ENCODE results near the gene FOLR1. TPM values are rescaled to one million over a fixed set of nuclear protein-coding genes. Genes with fewer than 3 reads are reported as not detected.
"Not testable (repeated sequence)": the region's sequence is repeated elsewhere in the genome, so short reads cannot be mapped to it uniquely, and the experiment has no call there.

FOLR1 gene
- polyA plus RNA-seq, 1 donor, result 19.0 TPM

DNA sequence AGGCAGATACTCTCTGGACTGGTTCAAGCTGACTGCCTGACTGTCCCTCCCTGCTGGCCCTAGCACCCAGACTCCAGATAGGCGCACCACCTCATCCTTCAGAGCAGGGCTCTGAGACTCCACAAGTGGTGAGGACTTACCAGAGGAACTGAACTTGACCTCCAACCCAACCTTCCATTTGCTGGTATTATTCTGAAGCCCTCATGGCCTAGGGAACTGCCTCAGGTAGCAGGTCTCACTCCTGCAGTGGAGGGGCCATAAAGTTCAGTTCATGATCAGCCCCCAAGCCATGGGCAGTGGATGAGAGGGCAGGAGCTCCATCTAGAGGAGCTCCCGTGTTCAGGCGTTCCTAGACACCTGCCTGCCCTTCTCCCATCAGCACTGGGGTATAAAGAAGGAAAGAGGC is 10.4 kb upstream of the FOLR1 start:
- DNase-seq, result not testable (repeated sequence)

DNA sequence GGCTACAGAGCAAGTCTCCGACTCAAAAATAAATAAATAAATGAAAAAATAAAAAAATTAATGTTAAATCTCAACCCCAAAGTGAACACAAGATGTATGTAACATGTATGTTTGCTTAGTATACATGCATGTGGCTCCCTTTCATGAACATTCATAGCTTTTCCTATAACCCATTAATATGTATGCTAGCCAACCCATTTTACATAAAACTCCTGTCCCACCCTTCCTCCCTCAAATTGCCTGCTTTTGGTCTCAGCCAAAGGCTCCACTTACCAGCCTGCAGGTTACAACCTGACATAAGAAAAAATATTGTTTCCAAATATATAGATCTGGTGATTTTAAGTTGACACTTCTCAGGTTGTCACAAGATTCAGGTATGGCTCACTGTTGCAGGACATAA is 3.7 kb upstream of the FOLR1 start:
- no peak for DNase-seq

DNA sequence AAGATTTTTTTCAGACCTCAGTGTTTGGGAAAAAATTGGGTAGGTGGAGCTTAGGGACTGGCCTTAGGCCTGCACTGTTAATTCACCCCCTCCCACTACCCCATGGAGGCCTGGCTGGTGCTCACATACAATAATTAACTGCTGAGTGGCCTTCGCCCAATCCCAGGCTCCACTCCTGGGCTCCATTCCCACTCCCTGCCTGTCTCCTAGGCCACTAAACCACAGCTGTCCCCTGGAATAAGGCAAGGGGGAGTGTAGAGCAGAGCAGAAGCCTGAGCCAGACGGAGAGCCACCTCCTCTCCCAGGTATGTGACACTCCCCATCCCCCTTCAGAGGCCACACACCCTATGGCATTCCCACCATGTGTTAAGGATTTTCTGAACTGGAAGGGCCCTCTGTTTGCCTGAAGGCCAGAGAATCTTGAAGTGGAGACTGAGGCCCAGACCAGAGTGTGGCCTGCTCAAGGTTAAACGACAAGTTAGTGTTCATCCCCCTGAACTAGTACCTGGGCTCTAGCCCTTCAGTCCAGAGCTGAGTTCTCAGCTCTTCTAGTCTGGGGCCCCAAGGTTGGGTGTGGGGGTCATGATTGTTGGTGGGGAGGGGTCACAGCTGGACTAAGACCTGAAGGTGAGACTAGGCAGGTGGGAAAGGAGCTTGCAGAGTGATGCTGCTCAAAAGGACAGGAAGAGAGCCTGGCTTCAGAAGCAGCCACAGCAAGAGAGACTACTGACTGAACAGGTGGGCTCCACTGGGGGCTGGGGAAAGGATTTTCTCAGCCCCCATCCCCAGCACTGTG is 2.3 kb upstream of the FOLR1 start:
- no peak for DNase-seq

DNA sequence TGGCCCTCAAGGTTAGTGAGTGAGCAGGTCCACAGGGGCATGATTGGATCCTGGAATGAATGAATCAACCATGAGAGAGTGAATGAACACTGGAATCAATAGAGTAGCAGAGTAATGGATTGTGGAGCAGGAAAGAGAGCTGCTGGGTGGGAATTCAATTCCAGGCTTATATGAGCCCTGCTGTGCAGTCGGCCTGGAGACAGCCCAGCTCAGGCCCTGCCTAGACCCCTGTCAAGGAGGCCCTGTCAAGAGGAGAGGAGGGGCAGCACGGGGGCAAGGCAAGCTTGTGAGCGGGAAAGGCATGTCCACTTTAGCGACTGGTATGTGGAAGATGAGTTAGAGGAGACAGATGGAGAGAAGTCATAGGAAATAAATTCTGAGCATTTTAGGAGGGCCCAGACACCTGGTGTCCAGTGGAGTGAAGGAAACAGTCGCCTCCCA is 1.3 kb upstream of the FOLR1 start:
- DNase-seq, result no peak

DNA sequence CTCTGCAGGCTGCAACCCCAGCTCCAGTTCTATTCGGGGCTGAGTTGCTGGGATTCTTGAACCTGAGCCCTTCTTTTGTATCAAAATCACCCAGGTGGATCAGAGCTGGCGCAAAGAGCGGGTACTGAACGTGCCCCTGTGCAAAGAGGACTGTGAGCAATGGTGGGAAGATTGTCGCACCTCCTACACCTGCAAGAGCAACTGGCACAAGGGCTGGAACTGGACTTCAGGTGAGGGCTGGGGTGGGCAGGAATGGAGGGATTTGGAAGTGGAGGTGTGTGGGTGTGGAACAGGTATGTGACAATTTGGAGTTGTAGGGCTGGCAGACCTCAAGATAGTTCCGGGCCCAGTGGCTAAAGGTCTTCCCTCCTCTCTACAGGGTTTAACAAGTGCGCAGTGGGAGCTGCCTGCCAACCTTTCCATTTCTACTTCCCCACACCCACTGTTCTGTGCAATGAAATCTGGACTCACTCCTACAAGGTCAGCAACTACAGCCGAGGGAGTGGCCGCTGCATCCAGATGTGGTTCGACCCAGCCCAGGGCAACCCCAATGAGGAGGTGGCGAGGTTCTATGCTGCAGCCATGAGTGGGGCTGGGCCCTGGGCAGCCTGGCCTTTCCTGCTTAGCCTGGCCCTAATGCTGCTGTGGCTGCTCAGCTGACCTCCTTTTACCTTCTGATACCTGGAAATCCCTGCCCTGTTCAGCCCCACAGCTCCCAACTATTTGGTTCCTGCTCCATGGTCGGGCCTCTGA is 3.8 kb downstream of the FOLR1 start:
- no peak for DNase-seq

DNA sequence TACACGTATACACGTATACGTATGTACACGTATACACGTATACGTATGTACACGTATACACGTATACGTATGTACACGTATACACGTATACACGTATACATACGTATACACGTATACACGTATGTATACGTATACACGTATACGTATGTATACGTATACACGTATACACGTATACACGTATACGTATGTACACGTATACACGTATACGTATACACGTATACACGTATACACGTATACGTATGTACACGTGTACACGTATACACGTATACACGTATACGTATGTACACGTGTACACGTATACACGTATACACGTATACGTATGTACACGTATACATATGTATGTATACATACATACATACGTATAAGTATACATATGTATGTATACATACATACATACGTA is 9.5 kb downstream of the FOLR1 start:
- not testable (repeated sequence) for DNase-seq

DNA sequence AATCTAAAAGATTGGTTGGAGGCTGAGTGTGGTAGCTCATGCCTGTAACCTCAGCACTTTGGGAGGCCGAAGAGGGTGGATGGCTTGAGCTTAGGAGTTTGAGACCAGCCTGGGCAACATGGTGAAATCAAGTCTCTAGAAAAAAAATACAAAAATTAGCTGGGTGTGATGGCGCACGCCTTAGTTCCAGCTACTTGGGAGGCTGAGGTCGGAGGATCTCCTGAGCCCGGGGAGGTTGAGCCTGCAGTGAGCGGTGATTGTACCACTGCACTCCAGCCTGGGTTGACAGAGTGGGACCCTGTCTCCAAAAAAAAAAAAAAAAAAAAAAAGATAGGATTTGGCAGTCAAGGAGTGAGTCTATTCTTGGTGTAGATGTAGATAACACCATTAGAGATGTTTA is 10.6 kb downstream of the FOLR1 start:
- DNase-seq, result no peak

DNA sequence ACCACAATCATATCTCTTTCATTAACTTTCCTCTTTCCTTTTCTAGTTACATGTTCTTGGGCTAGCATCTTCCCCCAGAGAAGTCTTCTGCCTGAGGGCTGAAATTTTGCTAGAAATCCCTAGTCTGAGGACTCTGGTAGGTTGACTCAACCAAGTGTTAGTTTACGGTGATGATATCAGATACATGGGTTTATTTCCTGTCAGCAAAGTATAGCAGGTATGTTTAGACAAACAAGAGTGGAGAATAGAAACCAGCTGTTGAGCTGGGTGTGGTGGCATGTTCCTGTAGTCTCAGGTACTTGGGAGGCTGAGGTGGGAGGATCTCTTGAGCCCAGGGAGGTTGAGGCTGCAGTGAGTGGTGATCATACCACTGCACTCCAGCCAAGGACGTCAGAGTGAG is 11.2 kb downstream of the FOLR1 start:
- no peak for DNase-seq

DNA sequence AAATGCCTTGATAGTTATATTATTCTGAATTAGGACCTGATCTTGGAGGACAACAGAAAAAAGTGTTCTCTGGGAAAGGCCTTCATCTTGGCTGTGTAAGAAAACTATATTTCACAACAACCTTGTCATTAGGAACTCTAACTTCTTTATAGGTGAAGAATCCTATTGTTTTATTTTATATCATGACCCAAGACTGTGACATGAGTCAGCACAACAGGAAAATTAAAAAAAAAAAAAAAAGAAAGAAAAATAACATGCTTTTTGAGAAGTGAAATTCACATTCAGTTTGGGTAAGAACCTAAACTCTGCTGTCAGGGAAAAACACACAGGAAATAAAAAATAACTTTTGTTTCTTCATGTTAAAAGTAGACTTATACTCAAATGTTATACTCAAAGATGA is 12.9 kb downstream of the FOLR1 start:
- no peak for DNase-seq

DNA sequence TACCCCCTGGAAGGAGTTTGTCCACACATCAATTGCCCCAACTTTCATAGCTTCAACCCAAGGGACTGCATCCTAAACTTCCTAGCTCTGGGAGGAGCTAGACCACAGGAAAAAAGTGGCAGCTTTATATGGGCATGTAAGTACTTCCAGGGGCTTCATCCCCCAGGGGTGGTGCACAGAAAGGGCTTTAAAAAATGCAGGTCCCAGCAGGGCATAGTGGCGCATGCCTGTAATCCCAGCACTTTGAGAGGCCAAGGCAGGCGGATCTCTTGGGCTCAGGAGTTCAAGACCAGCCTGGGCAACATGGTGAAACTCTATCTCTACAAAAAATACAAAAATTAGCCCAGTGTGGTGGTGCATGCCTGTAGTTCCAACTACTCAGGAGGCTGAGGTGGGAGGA is 14.9 kb downstream of the FOLR1 start:
- not testable (repeated sequence) for DNase-seq

DNA sequence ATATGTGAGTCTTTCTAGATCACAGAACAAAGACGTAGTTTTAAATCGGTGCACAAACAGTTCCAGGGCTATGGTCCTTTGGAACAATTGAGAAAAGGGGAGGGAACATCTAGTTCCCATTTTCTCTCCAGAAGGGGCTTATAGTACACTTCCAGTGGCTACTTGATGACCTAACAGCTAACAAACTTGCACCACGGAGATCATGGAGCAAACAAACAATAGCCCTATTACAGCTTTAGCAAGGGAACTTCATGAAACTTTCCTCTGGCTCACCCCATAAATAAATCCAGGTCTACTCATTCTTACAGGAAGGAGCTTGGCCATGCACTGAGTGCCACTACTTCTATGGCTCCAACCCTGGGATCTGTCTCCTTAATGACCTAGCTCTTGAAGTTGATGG is 16.3 kb downstream of the FOLR1 start:
- DNase-seq, result no peak

DNA sequence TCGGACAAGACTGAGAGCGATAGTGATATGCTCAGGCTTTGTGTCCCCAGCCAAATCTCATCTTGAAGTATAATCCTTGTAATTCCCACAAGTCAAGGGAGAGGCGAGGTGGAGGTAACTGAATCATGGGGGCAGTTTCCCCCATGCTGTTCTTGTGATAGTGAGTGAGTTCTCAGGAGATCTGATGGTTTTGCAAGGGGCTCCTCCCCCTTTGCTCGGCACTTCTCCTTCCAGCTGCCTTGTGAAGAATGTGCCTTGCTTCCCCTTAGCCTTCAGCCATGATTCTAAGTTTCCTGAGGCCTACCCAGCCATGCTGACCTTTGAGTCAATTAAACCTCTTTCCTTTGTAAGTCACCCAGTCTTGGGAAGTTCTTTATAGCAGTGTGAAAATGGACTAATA is 17.2 kb downstream of the FOLR1 start:
- DNase-seq, result no peak

DNA sequence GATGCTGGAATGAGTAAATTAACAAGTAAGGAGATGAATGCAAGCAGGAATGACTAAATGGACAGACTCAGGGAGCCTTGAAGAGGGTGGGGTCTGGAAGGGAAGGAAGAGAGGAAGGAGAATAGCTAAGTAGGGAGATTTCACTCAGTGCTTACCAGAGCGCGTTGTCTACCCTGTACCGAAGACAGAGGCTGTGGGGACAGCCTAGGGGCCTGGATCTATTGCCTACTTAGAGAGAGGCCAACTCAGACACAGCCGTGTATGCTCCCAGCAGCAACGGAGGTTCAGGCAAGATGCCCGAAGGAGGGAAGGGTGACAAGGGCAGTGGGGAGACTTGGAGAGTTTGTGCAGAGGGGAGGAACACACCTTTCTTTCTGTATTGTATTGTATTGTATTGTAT is 24.7 kb downstream of the FOLR1 start, which contains the start of gene FOLR2:
FOLR2 (plus strand) TSS at position 157 of the 400 bp plus-strand sequence. CDS start 1,791 bp downstream, outside the sequence.
- no peak for DNase-seq

DNA sequence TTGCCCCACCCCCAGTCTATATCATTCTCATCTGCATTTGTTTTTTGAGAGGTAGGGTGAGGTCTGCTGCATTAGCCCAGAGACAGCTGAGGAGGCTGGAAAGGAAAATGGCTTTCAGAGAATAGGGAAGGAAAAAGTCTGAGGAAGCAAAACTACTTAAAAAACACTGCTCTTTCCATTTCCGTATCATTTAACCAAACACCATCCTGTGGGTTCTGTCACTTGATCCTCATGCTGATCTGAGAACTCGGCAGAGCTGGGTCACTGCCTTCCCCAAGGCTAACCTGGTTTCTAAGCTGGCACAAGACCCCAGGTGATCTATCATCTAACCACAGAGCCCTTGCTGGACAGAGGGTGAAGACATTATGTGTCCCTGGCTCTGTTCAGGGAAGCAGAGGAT is 25.9 kb downstream of the FOLR1 start:
- DNase-seq, result no peak

DNA sequence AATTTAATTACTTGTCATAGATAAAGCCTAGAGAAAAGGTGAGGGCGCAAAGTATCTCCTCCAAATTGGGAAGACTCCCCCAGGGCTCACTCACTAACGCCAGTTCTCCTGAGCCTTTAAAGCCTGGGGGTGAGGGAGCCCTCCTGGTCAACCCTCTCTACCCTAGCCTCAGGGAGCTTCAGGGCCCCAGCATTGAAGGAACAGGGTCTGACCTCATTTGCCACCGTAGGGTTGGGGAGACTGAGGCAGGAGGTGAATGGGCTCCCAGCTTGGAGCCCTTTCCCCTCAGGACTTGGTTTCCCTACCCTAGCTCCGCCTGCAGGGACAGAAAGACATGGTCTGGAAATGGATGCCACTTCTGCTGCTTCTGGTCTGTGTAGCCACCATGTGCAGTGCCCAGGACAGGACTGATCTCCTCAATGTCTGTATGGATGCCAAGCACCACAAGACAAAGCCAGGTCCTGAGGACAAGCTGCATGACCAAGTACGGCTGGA is 26.4 kb downstream of the FOLR1 start:
- DNase-seq, result no peak

DNA sequence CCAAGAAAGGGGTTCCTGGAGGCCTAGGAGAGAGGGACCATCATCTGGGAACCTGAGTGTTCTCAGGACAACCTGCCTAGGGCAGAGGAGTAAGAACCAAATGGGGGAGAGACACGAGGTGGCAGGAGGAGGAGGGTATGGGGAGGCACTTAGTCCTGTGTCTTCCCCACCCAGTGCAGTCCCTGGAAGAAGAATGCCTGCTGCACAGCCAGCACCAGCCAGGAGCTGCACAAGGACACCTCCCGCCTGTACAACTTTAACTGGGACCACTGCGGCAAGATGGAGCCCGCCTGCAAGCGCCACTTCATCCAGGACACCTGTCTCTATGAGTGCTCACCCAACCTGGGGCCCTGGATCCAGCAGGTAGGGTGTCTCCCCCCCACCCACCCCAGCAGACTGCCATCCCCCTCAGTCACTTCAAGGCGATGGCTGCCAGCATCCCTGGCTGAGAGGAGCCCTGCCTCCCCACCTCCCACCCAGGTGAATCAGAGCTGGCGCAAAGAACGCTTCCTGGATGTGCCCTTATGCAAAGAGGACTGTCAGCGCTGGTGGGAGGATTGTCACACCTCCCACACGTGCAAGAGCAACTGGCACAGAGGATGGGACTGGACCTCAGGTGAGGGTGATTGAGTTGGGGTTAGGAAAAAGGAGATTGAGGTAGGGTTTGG is 28.9 kb downstream of the FOLR1 start:
- no peak for DNase-seq

DNA sequence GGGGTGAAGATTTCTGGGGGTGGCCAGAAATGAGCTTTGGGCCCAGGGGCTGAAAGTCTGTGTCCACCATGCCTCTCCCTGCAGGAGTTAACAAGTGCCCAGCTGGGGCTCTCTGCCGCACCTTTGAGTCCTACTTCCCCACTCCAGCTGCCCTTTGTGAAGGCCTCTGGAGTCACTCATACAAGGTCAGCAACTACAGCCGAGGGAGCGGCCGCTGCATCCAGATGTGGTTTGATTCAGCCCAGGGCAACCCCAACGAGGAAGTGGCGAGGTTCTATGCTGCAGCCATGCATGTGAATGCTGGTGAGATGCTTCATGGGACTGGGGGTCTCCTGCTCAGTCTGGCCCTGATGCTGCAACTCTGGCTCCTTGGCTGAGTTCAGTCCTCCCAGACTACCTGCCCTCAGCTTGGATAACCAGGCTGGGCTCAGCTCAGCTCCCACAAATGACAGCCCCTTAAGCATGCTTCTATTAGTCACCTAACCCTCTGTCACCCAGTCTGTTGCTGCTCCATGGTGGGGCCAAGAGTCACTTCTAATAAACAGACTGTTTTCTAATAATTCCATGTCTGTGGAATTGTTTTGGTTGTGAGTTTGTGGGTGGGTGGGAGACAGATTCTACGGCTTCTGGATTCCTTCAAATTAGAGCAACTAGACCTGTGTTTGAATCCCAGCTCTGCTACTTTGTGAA is 29.6 kb downstream of the FOLR1 start:
- no peak for DNase-seq

DNA sequence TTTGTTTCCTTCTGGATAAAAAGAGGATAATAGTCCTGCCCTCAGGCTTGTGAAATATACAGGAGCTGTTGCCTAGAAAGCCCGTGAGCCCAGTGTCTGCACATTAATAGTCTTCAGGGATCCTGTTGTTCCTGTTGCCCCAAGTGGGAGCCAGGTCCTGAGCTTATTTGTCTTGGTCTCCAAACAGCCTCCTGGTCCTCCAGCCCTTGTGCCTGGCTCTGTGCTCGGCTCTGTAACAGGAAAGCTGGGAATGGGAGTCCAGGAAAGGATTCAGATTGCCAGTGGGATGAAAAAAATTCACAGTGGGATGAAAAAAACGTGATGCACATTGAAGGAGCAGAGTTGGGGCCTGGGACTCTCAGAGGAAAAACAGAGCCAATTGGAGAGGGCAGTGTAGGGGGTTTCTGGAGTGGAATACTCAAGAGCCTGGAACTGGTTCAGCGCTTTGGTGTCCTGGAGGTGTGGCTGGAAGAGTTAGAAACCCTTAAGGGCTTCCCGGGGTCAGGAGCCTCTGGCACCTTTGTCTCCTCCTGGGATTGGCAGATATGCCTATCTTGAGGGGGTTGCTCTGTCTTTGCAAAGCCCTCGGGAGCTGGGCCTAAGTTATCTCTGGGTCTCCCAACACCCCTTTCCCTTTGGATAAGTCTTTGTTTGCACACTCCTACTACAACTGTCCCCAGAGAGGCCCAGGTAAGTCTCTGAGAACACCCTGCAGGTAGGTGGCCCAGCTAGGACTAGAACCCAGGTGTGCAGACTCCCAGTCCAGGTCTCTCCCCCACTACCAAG is 30.4 kb downstream of the FOLR1 start:
- no peak for DNase-seq

DNA sequence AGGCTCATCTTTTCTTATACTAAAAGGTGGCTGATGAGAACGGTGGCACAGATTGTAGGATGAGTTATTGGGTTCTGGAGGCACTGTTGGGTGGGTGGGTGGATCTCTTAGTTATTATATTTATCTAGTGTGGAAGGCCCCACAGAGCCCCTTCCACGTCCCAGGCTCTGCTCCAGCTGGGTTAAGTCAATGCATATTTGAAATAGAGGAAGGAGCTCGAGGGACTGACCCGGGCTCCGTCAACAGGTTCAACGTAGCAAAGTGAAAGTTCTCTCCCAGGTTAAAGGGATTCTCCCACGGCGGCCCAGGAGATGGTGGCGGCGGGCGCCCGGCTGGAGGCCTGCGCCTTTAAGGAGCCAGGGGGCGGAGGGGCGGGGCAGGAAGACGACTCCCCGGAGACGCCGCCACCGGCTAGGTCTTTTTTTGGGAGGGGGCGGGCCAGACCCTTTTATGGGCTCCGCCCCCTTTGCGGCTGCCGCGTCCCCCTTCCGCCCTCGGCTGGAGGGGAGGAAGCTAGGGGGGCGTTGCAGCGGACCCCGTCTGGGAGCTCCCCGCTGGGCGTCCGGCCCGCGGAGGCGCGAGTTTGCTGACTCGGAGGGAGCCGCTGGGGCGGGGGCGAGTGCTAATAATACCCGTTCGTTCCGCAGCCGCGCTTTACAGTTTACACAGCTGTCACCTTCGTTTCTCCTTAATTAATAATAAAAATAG is 31.1 kb downstream of the FOLR1 start:
- DNase-seq, result peak; percentile 93

DNA sequence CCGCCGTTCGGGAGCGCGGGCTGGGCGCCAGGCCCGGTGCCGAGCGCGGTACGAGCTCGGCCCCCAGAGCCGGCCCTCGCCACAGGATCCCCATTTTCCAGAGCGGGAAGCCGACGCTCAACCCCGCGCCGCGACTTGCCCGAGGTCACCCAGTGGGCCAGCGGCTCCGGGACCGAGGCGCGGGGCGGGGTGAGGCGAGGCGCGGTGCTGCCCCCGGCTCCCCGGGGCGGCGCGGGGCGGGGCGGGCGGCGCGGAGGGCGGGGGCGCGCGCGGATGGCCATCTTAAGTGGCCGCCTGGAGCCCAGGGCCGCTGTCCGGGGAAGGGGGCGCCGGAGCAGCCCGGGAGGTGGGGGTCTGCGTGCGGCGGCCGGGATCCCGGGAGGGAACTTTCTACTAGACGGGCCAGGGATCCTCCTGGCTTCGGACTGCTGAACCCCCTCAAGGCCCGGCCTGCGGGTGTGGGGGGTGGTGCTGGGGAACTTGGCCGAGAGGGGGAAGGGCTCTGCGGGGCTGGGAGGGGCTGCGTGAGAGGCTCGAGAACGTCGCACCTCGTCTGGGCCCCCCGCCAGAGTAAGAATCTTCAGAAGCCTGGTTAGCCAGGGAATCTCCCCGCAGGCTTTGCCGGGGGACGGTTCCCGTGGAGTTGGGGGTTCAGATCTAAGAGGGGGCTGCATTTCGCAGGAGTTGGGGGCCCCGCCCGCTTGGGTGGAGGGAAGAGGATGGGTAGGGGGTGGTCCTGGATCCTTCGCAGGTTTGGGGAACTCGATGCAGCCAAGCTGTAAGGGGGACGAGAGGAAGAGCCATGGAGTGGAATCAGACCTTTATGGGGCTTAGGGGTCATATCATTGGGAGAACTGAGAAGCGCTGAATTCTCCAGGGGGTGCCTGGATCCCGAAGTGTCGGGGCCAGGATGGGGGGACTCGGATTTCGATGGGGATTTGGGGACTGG is 31.9 kb downstream of the FOLR1 start:
- peak; percentile 86 for DNase-seq
